ENCODE measurements around the gene CRLF2. TPM values are rescaled to one million over a fixed set of nuclear protein-coding genes. Genes with fewer than 3 reads are reported as not detected.
A peak's percentile ranks its signal among the peaks of the same experiment; 100 is the strongest.

The CRLF2 gene
- total and polyA plus RNA-seq, 10 of the 15 experiments (the other 5 are each of a cell fraction or from before 2014, with no cell fraction given): 2.7 to 7.2 (median 4.5) TPM

- TF ChIP-seq SKIL (IDR thresholded peaks at IDR 0.05; ENCODE audit: low read depth, poor library complexity, severe bottlenecking): peak; percentile 28
- TF ChIP-seq YY1 (IDR thresholded peaks at IDR 0.05; ENCODE audit: low read depth, low read length): peak; percentile 87
- no peak for TF ChIP-seq IKZF1 (conservative IDR thresholded peaks at IDR 0.05)
- no peak for TF ChIP-seq LARP7 (IDR thresholded peaks at IDR 0.05)
- no peak for TF ChIP-seq HSF1 (IDR thresholded peaks at IDR 0.05; ENCODE audit: low read depth, low read length)
- peak in 1 of 2 experiments; percentile 27; a peak in 1 of 4 replicates for TF ChIP-seq SRF (IDR thresholded peaks at IDR 0.05; ENCODE audit: low read depth in 2 of 2, low read length in 2 of 2)
- TF ChIP-seq CTCF (IDR thresholded peaks at IDR 0.05 in 2 of 3, conservative IDR thresholded peaks at IDR 0.05 in 1 of 3; ENCODE audit: control insufficient read depth in 2 of 3, extremely low read depth in 1 of 3, insufficient read depth in 1 of 3, low read depth in 3 of 3, low read length in 3 of 3): peak; percentile 81 to 86 (median 85)
- no peak for TF ChIP-seq ZBTB40 (IDR thresholded peaks at IDR 0.05; ENCODE audit: borderline replicate concordance)
- peak; percentile 56; the same call in 1 of the 2 replicates for TF ChIP-seq FOXM1 (IDR thresholded peaks at IDR 0.05; ENCODE audit: low read depth, low read length)
- TF ChIP-seq ZNF622 (IDR thresholded peaks at IDR 0.05): no peak
- no peak for TF ChIP-seq NRF1 (conservative IDR thresholded peaks at IDR 0.05; ENCODE audit: low read depth, low read length)
- TF ChIP-seq HDAC2 (IDR thresholded peaks at IDR 0.05): no peak
- no peak for TF ChIP-seq HCFC1 (IDR thresholded peaks at IDR 0.05; ENCODE audit: low read length)
- no peak for TF ChIP-seq STAT3 (IDR thresholded peaks at IDR 0.05; ENCODE audit: low read depth, low read length)
- TF ChIP-seq CBX5 (IDR thresholded peaks at IDR 0.05; ENCODE audit: low read depth): peak; percentile 85
- TF ChIP-seq YBX1 (IDR thresholded peaks at IDR 0.05): no peak
- TF ChIP-seq SMARCA5 (IDR thresholded peaks at IDR 0.05): no peak
- TF ChIP-seq POU2F2 (IDR thresholded peaks at IDR 0.05; ENCODE audit: borderline replicate concordance, low read depth, low read length): peak; percentile 60; the same call in 1 of the 3 replicates
- TF ChIP-seq ZNF24 (IDR thresholded peaks at IDR 0.05): peak; percentile 60; the same call in 1 of the 2 replicates
These were observed 34.4 kb upstream of the CRLF2 start (continued) for GRCh38 chrX:1246816-1247215.

Measured in GM12878 (cell line).